K562 (cell line): Measurements from ENCODE around the gene MTA1. TPM values are rescaled to one million over a fixed set of nuclear protein-coding genes. Genes with fewer than 3 reads are reported as not detected.

Experiments used
- ATAC-seq: fragments of 200-7000 bp; cut with Tn5 transposase; 3 replicates; pipeline ENCODE4 v1.9.1; 2020; ENCODE audit warnings: moderate library complexity
- BruUV-seq: library from RNA; stranded (reverse); fragments of 400-500 nt; replicated peaks from 2 replicates; lab custom pipeline; 2021; lab: Mats Ljungman, UMichigan
- CTCF ChIA-PET: fragments of 300-600 bp; formaldehyde crosslinking; extraction: SDS; loops from one replicate; lab custom pipeline; 2021; ENCODE audit warnings: low intra/inter-chr PET ratio; lab: Yijun Ruan, JAX
- POLR2A ChIA-PET: fragments of 300-600, 350-650 bp; sonication (Branson Sonifier 250); formaldehyde crosslinking; extraction: SDS; loops from one replicate; lab custom pipeline; 2021; ENCODE audit warnings: antibody characterized with exemption, inconsistent platforms; lab: Yijun Ruan, JAX
- DNase-seq, 4 experiments: peaks; one replicate each; pipeline versions ENCODE4 v3.0.0 to v3.0.0-alpha.2; 2011 to 2018; ENCODE audit warnings: low spot score in 3 of 4, mixed read lengths in 3 of 4; ENCODE audit errors: extremely low read depth in 1 of 4
- FAIRE-seq: peaks from 2 replicates; lab custom pipeline; 2011; peaks lifted over from hg19 to GRCh38; lab: Jason Lieb, UNC
- H2AFZ ChIP-seq: 2 replicates; pipeline ENCODE4 v1.6.0; 2011; ENCODE audit warnings: low read depth, low read length, control low read depth, inconsistent platforms
- H3K27ac ChIP-seq: fragments of 200-600 bp; 3 replicates; pipeline ENCODE4 v1.8.0; 2011; ENCODE audit warnings: low read depth, mild to moderate bottlenecking, control low read depth, inconsistent platforms, low read length, moderate library complexity, mixed read lengths; ENCODE audit errors: extremely low read depth
- H3K27me3 ChIP-seq, 2 experiments: fragments of 300-600 bp in 1 of 2; 2 replicates in 1 of 2; 3 replicates in 1 of 2; pipeline versions ENCODE4 v1.6.0 to v1.8.0; 2011; ENCODE audit warnings: inconsistent platforms in 2 of 2, low read length in 2 of 2, mild to moderate bottlenecking in 1 of 2, mixed read lengths in 1 of 2, moderate library complexity in 1 of 2; ENCODE audit not compliant: control insufficient read depth in 2 of 2, insufficient read depth in 2 of 2
- H3K36me3 ChIP-seq: fragments of 300-600 bp; 3 replicates; pipeline ENCODE4 v1.8.0; 2011; ENCODE audit warnings: mild to moderate bottlenecking, low read length, inconsistent platforms; ENCODE audit not compliant: control insufficient read depth, insufficient read depth
- H3K4me1 ChIP-seq, 2 experiments: fragments of 200-600 bp in 1 of 2; replicated peaks in 1 of 2; 2 replicates in 1 of 2; 3 replicates in 1 of 2; pipeline versions ENCODE4 v1.5.1 to v1.8.0; 2011; ENCODE audit warnings: inconsistent platforms in 2 of 2, low read length in 2 of 2, mild to moderate bottlenecking in 1 of 2, mixed read lengths in 1 of 2, moderate library complexity in 1 of 2; ENCODE audit not compliant: control insufficient read depth in 2 of 2, insufficient read depth in 2 of 2
- H3K4me2 ChIP-seq: 2 replicates; pipeline ENCODE4 v1.6.1; 2011; ENCODE audit warnings: low read length, control low read depth, inconsistent platforms, mixed read lengths; ENCODE audit not compliant: insufficient read depth
- H3K4me3 ChIP-seq: fragments of 200-600 bp; sonication (generic), shearing (Covaris generic); 2 replicates; pipeline ENCODE4 v1.5.1; 2016; ENCODE audit warnings: control low read depth, inconsistent platforms
- H3K79me2 ChIP-seq: fragments of 200-600 bp; 3 replicates; pipeline ENCODE4 v1.8.0; 2011; ENCODE audit warnings: low read length, inconsistent platforms; ENCODE audit not compliant: control insufficient read depth, insufficient read depth
- H3K9ac ChIP-seq, 2 experiments: 2 replicates each; pipeline versions ENCODE4 v1.6.0 to v1.6.1; 2011; ENCODE audit warnings: low read depth in 2 of 2, low read length in 2 of 2, control low read depth in 1 of 2, inconsistent platforms in 1 of 2, mild to moderate bottlenecking in 1 of 2, mixed read lengths in 1 of 2; ENCODE audit not compliant: insufficient read depth in 1 of 2
- H3K9me1 ChIP-seq: one replicate; pipeline ENCODE4 v1.6.0; 2011; ENCODE audit warnings: inconsistent platforms, mild to moderate bottlenecking, low read length, moderate library complexity; ENCODE audit not compliant: control insufficient read depth, insufficient read depth
- H3K9me3 ChIP-seq: replicated peaks from 2 replicates; pipeline ENCODE4 v1.5.1; 2011; ENCODE audit warnings: low read depth, low read length, inconsistent platforms; ENCODE audit not compliant: control insufficient read depth, insufficient read depth
- H4K20me1 ChIP-seq: replicated peaks from 2 replicates; pipeline ENCODE4 v1.6.1; 2011; ENCODE audit warnings: low read length, inconsistent platforms, mixed read lengths; ENCODE audit not compliant: control insufficient read depth, insufficient read depth
- BRF1 ChIP-seq: IDR thresholded peaks from 3 replicates; pipeline ENCODE4 v1.6.1; 2011; ENCODE audit warnings: borderline replicate concordance, mild to moderate bottlenecking; ENCODE audit not compliant: insufficient read length; ENCODE audit errors: extremely low read depth
- HSF4 ChIP-seq: fragments of 250-450 bp; sonication (Bioruptor Pico); IDR thresholded peaks from 2 replicates; pipeline ENCODE4 v2.1.2; 2022; ENCODE audit warnings: mild to moderate bottlenecking, moderate library complexity, borderline replicate concordance
- KAT2B ChIP-seq: IDR thresholded peaks from one replicate; pipeline ENCODE4 v1.6.1; 2012; ENCODE audit warnings: low read depth, mild to moderate bottlenecking, control low read depth, inconsistent platforms, low read length, moderate library complexity
- MCM7 ChIP-seq, 2 experiments: fragments of 450-650 bp; IDR thresholded peaks; 2 replicates each; pipeline ENCODE4 v1.6.1; 2016 to 2018
- PCBP1 ChIP-seq: fragments of 200-400 bp; formaldehyde crosslinking; IDR thresholded peaks from 2 replicates; pipeline ENCODE4 v1.6.1; 2018; ENCODE audit warnings: mild to moderate bottlenecking, low read depth, low read length; ENCODE audit not compliant: poor library complexity, severe bottlenecking
- SP2 ChIP-seq: IDR thresholded peaks from 2 replicates; pipeline ENCODE4 v1.6.1; 2011; ENCODE audit warnings: mild to moderate bottlenecking, low read depth, low read length, moderate library complexity; ENCODE audit not compliant: poor library complexity, severe bottlenecking; ENCODE audit errors: extremely low read depth
- VEZF1 ChIP-seq: fragments of 200-800 bp; sonication (Bioruptor generic); IDR thresholded peaks from 2 replicates; pipeline ENCODE4 v1.6.1; 2017; ENCODE audit warnings: missing genetic modification characterization, missing compliant biosample characterization
- ZFP91 ChIP-seq: sonication (generic); formaldehyde crosslinking; IDR thresholded peaks from 2 replicates; pipeline ENCODE4 v1.8.0; 2022; ENCODE audit warnings: mild to moderate bottlenecking, missing genetic modification reagents
- ZNF644 ChIP-seq: fragments of 200-800 bp; sonication (Bioruptor generic); IDR thresholded peaks from 2 replicates; pipeline ENCODE4 v1.6.1; 2016; ENCODE audit warnings: low read depth, missing genetic modification characterization, missing compliant biosample characterization
- WGBS: fragments of 100-300 bp; shearing (Covaris generic); methylation state at CpG from one replicate; pipeline ENCODE4 v1.1.6; 2016; ENCODE audit warnings: low coverage, mixed read lengths; ENCODE audit not compliant: insufficient coverage; ENCODE audit errors: missing lambda C conversion rate; 5-methylcytosine and 5-hydroxymethylcytosine counted together
- in situ Hi-C: fragments of 300-500 bp; cut with MboI; formaldehyde crosslinking; loops from 4 replicates; pipeline ENCODE4 v1.15.0; 2018; ENCODE audit warnings: inconsistent platforms, mixed read lengths
- intact Hi-C: fragments of 100-400 bp; cut with micrococcal nuclease; formaldehyde crosslinking; loops from 2 replicates; pipeline ENCODE4 v1.14.2; 2022
- polyA plus RNA-seq, 8 experiments: library from polyadenylated mRNA; depleted of rRNA in 4 of 8; stranded (reverse) in 5 of 8; unstranded in 3 of 8; fragments of >200 nt; fragmentation: Nextera tagmentation in 2 of 8; fragmentation: Illumina TruSeq in 1 of 8; extraction: Ambion mirVana in 2 of 8; extraction: Trizol in 1 of 8; gene quantifications; 2 replicates each; pipeline versions ENCODE4 v1.2.1 to v1.2.3, GENCODE V29; 2011 to 2014; ENCODE audit warnings: inconsistent platforms in 1 of 8, missing spikeins in 1 of 8
- total RNA-seq, 7 experiments: library from RNA; depleted of rRNA in 6 of 7; stranded (reverse); fragments of >200 nt in 6 of 7; fragmentation: Illumina TruSeq in 2 of 7; extraction: Trizol in 2 of 7; gene quantifications; 2 replicates each; pipeline versions ENCODE4 v1.2.1 to v1.2.3, GENCODE V29; 2011 to 2021; ENCODE audit warnings: low replicate concordance in 1 of 7
- TF ChIP-seq, protein P1 (sequence below), 2 experiments: IDR thresholded peaks; 2 replicates each; pipeline ENCODE4 v1.6.1; 2011; ENCODE audit warnings: borderline replicate concordance in 1 of 2, control low read depth in 1 of 2, low read depth in 1 of 2, low read length in 1 of 2, mild to moderate bottlenecking in 1 of 2, mixed read lengths in 1 of 2, moderate library complexity in 1 of 2; ENCODE audit not compliant: insufficient read depth in 1 of 2, insufficient read length in 1 of 2, poor library complexity in 1 of 2, severe bottlenecking in 1 of 2; ENCODE audit errors: extremely low read depth in 1 of 2
- TF ChIP-seq, protein P2 (sequence below): fragments of 450-650 bp; IDR thresholded peaks from 2 replicates; pipeline ENCODE4 v1.6.1; 2018; ENCODE audit not compliant: partially characterized antibody

Gene MTA1
- total and polyA plus RNA-seq, 9 of the 15 experiments (the other 6 are each of a cell fraction or from before 2014, with no cell fraction given), result 0.13 to 118 (median 32.3) TPM

- Histone ChIP-seq H3K9me1 (no peaks in the 10 kb centered on the region), H3K9ac (no peak overlapping the region), H3K27me3 (peaks cover 0 to 7% of the 10 kb centered on the region in 2 experiments; a peak in 1 of 5 replicates), H3K4me1 (peaks cover 5 to 94% of the 10 kb centered on the region in 2 experiments), H3K27ac (no peak overlapping the region), H3K79me2 (no peaks in the 10 kb centered on the region), H3K4me2 (no peak overlapping the region), H3K36me3 (no peaks in the 10 kb centered on the region), H3K9me3 (no peaks in the 10 kb centered on the region), H3K4me3 (no peak overlapping the region), H2AFZ (no peak overlapping the region), H4K20me1 (no peaks in the 10 kb centered on the region; the same call in 1 of the 2 replicates)
- POLR2A ChIA-PET, result interaction anchor here (0.5 kb wide), 1 partner anchor 29 kb away, joined by 4 read pairs; no protein-coding TSS in a partner anchor
- 7% methylated on average over 13 of the region's 56 CpGs for WGBS
- DNase-seq (peak; percentile 35 to 73 (median 62)), FAIRE-seq (no peak), ATAC-seq (no peak)
- BruUV-seq, result no TSS peak
- CTCF ChIA-PET, result no interaction called here
- intact Hi-C loops (loop anchor here (10.0 kb wide), 1 partner anchor 47 kb away; the partner anchor contains the start of gene TMEM121), in situ Hi-C loops (no loop called here)
- no peak for TF ChIP-seq KAT2B
- TF ChIP-seq, protein P1, sequence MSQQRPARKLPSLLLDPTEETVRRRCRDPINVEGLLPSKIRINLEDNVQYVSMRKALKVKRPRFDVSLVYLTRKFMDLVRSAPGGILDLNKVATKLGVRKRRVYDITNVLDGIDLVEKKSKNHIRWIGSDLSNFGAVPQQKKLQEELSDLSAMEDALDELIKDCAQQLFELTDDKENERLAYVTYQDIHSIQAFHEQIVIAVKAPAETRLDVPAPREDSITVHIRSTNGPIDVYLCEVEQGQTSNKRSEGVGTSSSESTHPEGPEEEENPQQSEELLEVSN (IDR thresholded peaks at IDR 0.05; ENCODE audit: borderline replicate concordance in 1 of 2, extremely low read depth in 1 of 2, insufficient read depth in 1 of 2, insufficient read length in 1 of 2, low read depth in 1 of 2, low read length in 1 of 2, poor library complexity in 1 of 2, severe bottlenecking in 1 of 2), result peak in 1 of 2 experiments; percentile 39
- TF ChIP-seq PCBP1, result no peak
- TF ChIP-seq SP2, result no peak
- no peak for TF ChIP-seq ZFP91 (CRISPR knock-in tag)
- TF ChIP-seq BRF1, result no peak
- no peak for TF ChIP-seq ZNF644 (tag)
- TF ChIP-seq MCM7 (IDR thresholded peaks at IDR 0.05), result no peak
- TF ChIP-seq HSF4 (CRISPR knock-in tag), result no peak
- TF ChIP-seq, protein P2, sequence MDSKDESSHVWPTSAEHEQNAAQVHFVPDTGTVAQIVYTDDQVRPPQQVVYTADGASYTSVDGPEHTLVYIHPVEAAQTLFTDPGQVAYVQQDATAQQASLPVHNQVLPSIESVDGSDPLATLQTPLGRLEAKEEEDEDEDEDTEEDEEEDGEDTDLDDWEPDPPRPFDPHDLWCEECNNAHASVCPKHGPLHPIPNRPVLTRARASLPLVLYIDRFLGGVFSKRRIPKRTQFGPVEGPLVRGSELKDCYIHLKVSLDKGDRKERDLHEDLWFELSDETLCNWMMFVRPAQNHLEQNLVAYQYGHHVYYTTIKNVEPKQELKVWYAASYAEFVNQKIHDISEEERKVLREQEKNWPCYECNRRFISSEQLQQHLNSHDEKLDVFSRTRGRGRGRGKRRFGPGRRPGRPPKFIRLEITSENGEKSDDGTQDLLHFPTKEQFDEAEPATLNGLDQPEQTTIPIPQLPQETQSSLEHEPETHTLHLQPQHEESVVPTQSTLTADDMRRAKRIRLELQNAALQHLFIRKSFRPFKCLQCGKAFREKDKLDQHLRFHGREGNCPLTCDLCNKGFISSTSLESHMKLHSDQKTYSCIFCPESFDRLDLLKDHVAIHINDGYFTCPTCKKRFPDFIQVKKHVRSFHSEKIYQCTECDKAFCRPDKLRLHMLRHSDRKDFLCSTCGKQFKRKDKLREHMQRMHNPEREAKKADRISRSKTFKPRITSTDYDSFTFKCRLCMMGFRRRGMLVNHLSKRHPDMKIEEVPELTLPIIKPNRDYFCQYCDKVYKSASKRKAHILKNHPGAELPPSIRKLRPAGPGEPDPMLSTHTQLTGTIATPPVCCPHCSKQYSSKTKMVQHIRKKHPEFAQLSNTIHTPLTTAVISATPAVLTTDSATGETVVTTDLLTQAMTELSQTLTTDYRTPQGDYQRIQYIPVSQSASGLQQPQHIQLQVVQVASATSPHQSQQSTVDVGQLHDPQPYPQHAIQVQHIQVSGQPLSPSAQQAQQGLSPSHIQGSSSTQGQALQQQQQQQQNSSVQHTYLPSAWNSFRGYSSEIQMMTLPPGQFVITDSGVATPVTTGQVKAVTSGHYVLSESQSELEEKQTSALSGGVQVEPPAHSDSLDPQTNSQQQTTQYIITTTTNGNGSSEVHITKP, result no peak
- 0 out of 2 replicates have a peak, but pooled peaks have one; percentile 17 for TF ChIP-seq VEZF1
Observed at GRCh38 chr14:105477660-105478397, 58.2 kb downstream of the MTA1 start.
